ENCODE data around the gene GMDS.

DNA sequence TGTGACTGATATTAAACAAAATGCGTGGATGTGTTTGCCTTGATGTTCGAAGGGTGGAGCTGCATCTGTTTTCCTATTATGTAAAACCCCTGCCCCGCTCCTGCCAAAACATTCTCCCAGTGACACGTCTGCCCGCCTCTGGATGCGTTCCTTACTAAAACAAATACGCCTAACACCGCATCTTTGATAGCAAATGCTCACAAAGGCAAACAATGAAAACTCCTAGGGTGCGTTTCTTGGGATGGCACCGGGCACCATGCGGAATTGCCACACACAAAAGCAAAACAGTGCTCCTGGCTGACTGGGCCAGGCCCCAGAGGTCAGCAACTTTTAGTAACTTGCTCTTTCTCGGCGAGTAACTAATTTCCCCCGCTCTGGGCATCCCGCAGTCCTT is 644.6 kb downstream of the GMDS start:
- TF ChIP-seq ARNTL (CRISPR knock-in tag; IDR thresholded peaks at IDR 0.05; ENCODE audit: borderline replicate concordance, low read depth), result no peak
- TF ChIP-seq, protein P1, sequence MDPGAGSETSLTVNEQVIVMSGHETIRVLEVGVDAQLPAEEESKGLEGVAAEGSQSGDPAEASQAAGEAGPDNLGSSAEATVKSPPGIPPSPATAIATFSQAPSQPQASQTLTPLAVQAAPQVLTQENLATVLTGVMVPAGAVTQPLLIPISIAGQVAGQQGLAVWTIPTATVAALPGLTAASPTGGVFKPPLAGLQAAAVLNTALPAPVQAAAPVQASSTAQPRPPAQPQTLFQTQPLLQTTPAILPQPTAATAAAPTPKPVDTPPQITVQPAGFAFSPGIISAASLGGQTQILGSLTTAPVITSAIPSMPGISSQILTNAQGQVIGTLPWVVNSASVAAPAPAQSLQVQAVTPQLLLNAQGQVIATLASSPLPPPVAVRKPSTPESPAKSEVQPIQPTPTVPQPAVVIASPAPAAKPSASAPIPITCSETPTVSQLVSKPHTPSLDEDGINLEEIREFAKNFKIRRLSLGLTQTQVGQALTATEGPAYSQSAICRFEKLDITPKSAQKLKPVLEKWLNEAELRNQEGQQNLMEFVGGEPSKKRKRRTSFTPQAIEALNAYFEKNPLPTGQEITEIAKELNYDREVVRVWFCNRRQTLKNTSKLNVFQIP (CRISPR knock-in tag; IDR thresholded peaks at IDR 0.05; ENCODE audit: borderline replicate concordance, low read depth), result no peak
- TF ChIP-seq, protein P2, sequence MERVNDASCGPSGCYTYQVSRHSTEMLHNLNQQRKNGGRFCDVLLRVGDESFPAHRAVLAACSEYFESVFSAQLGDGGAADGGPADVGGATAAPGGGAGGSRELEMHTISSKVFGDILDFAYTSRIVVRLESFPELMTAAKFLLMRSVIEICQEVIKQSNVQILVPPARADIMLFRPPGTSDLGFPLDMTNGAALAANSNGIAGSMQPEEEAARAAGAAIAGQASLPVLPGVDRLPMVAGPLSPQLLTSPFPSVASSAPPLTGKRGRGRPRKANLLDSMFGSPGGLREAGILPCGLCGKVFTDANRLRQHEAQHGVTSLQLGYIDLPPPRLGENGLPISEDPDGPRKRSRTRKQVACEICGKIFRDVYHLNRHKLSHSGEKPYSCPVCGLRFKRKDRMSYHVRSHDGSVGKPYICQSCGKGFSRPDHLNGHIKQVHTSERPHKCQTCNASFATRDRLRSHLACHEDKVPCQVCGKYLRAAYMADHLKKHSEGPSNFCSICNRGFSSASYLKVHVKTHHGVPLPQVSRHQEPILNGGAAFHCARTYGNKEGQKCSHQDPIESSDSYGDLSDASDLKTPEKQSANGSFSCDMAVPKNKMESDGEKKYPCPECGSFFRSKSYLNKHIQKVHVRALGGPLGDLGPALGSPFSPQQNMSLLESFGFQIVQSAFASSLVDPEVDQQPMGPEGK (CRISPR knock-in tag; IDR thresholded peaks at IDR 0.05; ENCODE audit: borderline replicate concordance), result no peak

All from SK-N-SH treated with all-trans-retinoic acid at 6 μM for 48 hours (cell line).